ENCODE data around the gene C6orf141.

Gene C6orf141

DNA sequence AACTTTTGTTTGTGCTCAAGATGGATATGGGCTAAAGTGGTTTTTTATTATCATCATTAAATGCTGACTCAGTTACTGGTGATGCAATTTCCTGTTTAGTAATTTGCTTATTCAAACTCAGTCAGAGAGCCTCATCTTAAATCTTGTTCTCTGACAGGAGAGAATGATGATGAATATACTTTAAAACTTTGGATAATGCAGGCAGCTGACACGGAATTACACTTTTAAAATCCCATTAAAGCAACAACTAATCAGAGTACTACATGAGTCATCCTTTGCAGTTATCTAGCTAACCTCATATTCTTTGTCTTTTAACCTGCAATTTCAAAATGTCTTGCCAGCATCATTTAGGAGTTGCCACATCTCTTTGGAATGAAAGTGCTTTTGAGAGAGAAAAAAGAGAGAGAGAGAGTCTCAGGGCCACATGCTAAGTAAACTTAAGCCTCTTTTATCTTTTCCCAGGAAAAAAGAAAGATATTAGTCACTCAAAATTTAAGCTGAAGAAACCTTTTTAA is 9.2 kb upstream of the C6orf141 start:
- DNase-seq: no peak

- peak; percentile 31 for DNase-seq
Measured at GRCh38 chr6:49541936-49542335, 8.5 kb upstream of the C6orf141 start.

DNA sequence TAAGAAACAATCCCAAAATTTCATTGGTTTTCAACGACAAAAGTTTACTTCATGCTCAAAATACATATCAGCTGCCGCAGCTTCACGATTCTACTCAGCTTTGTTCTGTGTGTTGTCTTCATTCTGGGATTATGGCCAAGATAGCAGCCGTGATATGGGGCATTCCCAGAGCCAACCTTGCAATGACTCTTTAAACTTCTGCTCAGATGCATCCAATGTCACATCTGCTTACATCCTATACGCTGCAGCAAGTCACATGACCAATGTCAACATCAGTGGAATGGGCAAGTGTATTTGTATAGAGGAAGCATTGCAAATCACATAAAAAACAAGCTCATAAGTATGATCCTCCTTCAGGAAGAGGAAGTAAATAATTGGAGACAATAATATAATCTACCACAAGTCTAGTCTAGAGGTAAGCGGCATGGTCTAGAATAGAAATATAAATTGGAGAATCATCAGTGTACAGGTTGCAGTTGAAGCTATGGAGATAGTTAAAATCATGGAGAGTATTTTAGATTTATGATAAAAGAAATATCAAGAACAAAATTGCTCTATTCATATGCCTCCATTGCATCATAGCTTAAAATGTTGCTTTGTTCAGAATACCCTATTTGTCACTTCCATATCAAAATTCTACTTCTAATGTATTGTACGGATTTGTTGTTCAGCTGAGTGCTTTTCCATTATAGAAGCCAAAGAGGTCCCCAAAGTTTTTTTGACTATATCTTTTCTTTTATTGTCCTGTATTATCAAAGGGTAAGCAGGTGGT is 7.2 kb upstream of the C6orf141 start:
- no peak for DNase-seq

- no peak for DNase-seq
Measured at GRCh38 chr6:49546331-49546730, 4.1 kb upstream of the C6orf141 start.

DNA sequence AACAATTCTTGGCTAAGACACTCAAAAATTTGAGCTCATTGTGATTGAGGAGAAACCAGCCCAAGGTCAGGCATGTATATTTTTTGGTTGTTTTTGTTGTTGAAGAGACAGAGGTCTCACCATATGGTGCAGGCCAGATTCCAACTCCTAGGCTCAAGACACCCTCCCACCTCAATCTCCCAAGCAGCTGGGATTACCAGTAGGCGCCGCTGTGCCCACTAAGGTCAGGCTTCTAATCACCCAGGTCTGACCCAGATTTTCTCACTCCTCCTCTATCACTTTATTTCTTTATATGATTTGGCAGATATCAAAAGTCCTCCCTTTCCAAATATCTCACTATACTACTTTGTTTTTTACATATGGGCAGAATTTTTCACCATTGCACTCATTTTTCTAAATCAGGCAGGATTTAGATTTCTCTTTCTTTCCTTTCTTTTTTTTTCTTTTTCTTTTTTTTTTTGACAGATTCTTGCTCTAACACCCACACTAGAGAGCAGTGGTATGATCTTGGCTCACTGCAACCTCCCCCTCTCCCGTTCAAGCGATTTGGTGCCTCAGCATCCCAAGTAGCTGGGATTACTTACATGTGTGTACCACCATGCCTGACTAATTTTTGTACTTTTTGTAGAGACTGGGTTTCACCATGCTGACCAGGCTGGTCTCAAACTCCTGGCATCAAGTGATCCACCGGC is 1.7 kb upstream of the C6orf141 start:
- DNase-seq: peak; percentile 66

DNA sequence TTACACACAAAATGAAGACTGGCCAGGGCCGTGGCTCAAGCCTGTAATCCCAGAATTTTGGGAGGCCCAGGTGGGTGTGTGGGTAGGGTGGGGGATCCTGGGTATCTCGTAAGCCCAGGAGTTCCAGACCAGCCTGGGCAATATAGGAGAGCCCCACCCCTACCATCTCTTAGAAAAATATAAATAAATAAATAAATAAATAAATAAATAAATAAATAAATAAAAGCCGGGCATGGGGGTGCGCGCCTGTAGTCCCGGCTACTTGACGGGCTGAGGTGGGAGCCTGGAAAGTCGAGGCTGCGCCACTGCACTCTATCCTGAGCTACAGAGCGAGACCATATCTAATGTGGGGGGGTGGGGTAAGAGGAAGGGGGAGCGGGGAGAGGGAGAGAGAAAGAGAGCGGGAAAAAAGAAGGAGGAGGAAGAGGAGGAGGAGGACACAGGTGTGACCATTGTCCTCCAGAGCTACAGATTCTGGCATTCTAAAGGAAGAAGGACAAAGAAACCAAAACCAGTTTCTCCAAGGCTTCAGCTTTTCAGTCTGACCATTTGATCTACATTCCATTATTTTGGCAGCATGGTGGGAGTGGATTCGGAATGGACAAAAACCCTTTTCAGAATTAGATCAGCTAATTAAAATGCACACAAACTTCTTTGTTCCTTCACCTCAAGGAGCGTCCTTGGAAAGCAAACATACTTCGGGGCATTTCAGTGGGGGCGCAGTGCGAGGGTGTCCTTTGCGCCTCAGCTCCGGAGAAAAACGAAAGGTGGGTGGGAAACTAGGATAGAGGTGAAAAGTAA is 577 bp upstream of the C6orf141 start:
- DNase-seq: no peak

- DNase-seq: no peak
Measured at GRCh38 chr6:49551078-49551865, 804 bp downstream of the C6orf141 start.

DNA sequence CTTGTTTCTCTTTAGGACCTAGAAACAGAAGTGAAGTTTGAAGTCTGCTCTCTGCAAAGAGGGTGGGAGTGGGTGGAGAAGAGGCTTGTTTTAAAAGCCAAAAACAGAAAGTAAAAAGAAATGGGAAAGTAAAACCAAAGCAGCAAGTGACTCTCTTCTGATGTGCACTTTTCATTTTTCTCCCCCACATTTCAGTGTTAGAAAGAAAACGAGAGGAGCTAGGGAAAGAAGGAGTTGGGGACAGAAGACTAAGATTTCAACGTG is 1.3 kb downstream of the C6orf141 start:
- DNase-seq: no peak

DNA sequence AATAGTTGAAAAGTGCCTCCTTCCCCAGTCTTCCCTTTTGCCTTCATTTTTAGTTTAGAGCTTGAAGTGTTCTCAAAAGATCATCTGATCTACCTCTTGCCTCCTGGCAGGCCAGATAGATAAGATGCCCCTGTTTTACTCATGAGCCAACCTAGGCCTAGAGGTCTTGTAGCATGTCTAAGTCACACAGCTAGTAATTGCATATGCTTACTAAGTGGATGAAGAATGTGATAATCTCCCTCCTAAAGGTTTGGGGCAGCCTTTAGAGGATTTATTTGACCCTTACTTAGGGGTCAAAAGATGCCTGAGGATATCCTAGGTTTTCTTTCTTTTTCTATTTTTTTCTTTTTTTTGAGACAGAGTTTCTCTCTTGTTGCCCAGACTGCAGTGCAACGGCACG is 2.1 kb downstream of the C6orf141 start:
- no peak for DNase-seq

- no peak for DNase-seq
Measured at GRCh38 chr6:49553384-49553783, 2.9 kb downstream of the C6orf141 start.

- DNase-seq: no peak
Measured at GRCh38 chr6:49555951-49556350, 5.5 kb downstream of the C6orf141 start.

GRCh38 chr6:49556429-49556837 is 6.0 kb downstream of the C6orf141 start:
- DNase-seq: no peak

DNA sequence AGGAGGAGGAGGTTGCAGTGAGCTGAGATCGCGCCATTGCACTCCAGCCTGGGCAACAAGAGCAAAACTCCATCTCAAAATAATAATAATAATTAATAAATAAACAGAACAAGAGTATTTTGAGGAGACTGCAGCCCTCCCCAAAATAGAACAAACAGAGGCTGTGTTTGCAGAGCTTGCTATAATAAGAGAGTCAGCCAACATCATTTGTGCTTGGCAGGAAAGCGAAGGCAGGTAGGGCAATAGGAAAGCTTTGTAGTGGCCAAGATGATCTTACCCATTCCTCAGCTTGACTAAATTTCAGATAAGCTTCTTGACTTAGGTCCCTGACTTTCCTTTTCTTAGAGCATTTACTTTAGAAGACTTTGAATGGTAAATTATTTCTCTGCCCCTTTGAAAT is 6.7 kb downstream of the C6orf141 start:
- no peak for DNase-seq

DNA sequence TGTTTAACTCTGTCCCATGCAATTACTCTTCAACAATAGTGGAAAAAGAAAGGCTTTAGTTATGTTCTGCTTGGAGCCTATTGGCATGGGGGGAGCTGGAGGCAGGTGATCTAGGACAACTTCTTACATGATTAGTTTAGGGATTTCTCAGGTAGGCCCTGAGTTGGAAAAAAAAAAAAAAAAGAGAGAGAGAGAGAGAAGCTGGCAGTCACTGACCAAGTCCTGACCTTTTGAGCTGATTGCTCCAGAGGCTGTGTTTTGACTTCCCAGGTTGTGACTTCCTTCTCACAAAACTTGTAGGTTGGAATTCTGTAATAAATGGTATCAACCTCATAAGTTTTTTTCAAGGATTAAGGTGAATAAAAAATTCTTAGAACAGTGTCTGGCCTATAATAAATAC is 7.8 kb downstream of the C6orf141 start:
- no peak for DNase-seq

- no peak for DNase-seq
Measured at GRCh38 chr6:49563006-49563886, 12.8 kb downstream of the C6orf141 start.

- no peak for DNase-seq
Measured at GRCh38 chr6:49564552-49564951, 14.1 kb downstream of the C6orf141 start.

- DNase-seq: no peak
Measured at GRCh38 chr6:49565261-49565660, 14.8 kb downstream of the C6orf141 start.

DNA sequence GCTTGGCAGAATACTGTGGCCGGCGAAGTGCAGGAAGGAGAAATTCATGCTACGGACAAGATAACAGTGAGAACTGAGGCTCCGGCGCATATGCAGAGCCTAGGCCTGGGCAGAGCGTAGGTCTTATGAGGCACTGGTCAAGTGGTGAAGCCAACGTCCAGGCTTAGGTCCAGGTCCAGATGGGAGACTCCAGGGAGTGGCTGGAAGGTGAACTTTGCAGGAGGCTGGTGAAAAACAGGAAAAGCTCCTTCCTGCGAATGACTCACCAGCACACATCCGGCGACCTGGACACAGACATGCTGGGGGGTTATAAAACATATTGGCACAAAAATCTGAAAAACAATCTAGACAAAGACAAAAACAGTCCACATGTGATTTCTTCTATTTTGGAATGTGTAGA is 15.4 kb downstream of the C6orf141 start:
- no peak for DNase-seq

DNA sequence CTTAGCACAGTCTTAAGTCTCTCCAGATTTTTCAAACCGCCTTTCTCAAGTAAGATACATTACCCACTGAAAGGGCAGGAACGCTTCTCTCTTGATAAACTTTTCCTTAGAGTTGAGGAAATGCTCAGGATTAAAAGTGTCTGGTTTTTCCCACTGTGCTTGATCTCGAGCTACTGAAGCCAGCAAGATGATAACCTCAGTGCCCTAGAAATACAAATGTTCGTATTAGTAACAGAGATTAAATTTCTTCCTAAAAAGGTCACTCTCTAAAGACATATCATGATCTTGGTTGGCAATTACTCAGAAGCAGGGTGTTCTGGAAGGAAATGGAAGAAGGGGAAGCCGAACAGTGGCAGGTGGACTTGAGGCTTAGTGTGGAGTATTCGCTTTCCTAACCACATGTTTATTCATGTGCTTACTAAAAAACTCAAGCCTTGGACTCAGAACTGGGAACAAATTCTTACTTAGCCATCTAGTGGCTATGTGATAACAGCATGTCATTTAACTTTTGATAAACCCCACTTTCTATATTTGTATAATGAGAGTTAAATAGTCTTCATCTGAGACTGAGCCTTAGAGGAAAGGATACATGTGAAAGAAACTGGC is 20.1 kb downstream of the C6orf141 start:
- DNase-seq: peak; percentile 27

GRCh38 chr6:49576618-49577017 is 26.1 kb downstream of the C6orf141 start:
- no peak for DNase-seq

- DNase-seq: no peak
Measured at GRCh38 chr6:49579649-49580048, 29.2 kb downstream of the C6orf141 start.

DNA sequence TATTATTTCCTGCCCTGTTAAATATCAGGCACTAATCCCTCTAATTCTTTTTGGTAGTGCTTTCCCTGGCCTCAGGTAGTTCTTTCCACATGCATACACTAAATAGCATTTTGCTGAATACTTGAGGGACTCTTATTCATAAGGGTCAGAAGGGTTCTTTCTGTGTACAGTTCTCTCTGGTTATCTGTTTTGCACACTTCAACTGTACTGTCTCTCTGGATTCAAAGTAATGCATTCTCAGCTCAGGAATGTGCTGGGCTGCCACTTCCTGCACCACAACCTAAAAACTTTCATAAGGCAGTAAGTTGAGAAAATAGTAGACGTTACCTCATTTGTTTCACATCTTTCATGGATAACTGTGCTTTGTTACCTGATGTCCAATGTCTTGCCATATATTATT is 32.1 kb downstream of the C6orf141 start:
- DNase-seq: no peak

Measured in DMS 273 treated with DMSO at 0.1 percent for 48 hours (cell line).